Uterus (tissue), 4 donors: ENCODE results near the gene FAM237A. TPM values are rescaled to one million over a fixed set of nuclear protein-coding genes. Genes with fewer than 3 reads are reported as not detected.

Experiments
- DNase-seq, 2 donors: peaks; one replicate each; pipeline ENCODE4 v3.0.0-alpha.2; 2019 to 2020
- H3K27ac ChIP-seq, 2 donors: fragments of 200-600 bp; sonication (generic); 1 replicate in 1 of 2; 2 replicates in 1 of 2; pipeline ENCODE4 v1.5.1; 2016 to 2018
- H3K27me3 ChIP-seq, 2 donors: fragments of 200-600 bp; sonication (generic); one replicate each; pipeline ENCODE4 v1.5.1; 2018 to 2019; ENCODE audit warnings: control low read depth in 1 of 2
- H3K36me3 ChIP-seq, 2 donors: fragments of 200-600 bp; sonication (generic); one replicate each; pipeline ENCODE4 v1.5.1; 2019; ENCODE audit warnings: control low read depth in 1 of 2
- H3K4me1 ChIP-seq, 2 donors: fragments of 200-600 bp; sonication (generic); one replicate each; pipeline ENCODE4 v1.5.1; 2018 to 2019; ENCODE audit warnings: control low read depth in 1 of 2
- H3K4me3 ChIP-seq, 2 donors: fragments of 200-600 bp; sonication (generic); 1 replicate in 1 of 2; 2 replicates in 1 of 2; pipeline ENCODE4 v1.5.1; 2018 to 2019; ENCODE audit warnings: mild to moderate bottlenecking in 1 of 2
- H3K9me3 ChIP-seq, 2 donors: fragments of 200-600 bp; sonication (generic); one replicate each; pipeline ENCODE4 v1.5.1; 2019; ENCODE audit warnings: control low read depth in 1 of 2
- CTCF ChIP-seq, 4 experiments: fragments of 200-600 bp in 2 of 4; fragments of 450-650 bp in 2 of 4; sonication (generic) in 2 of 4; IDR thresholded peaks; one replicate each; pipeline ENCODE4 v1.5.1; 2016 to 2019; ENCODE audit warnings: antibody characterized with exemption in 4 of 4, mild to moderate bottlenecking in 2 of 4, moderate library complexity in 1 of 4
- POLR2A ChIP-seq, 2 donors: fragments of 450-650 bp; IDR thresholded peaks; one replicate each; pipeline ENCODE4 v1.6.1; 2016; ENCODE audit warnings: antibody characterized with exemption in 2 of 2, mild to moderate bottlenecking in 1 of 2, moderate library complexity in 1 of 2
- intact Hi-C: fragments of 100-400 bp; cut with DNase I; formaldehyde crosslinking; loops from one replicate; pipeline ENCODE4 v1.15.1; 2023; ENCODE audit warnings: low total_unique reads
- total RNA-seq, 4 donors: library from RNA; depleted of rRNA in 3 of 4; stranded (reverse); fragments of >200 nt in 3 of 4; gene quantifications; one replicate each; pipeline versions ENCODE4 v1.1.0 to v1.2.4, GENCODE V29; 2014 to 2023
- donor health status: DM: yes; HTN: yes; CAD: no.

The FAM237A gene
- total RNA-seq, 4 donors from 2014 or later = not detected

GRCh38 chr2:206696910-206697309 lies 54.6 kb downstream of the FAM237A start:
- intact Hi-C loops = loop anchor here (10.0 kb wide), 1 partner anchor 778 kb away; no protein-coding TSS in a partner anchor
- H3K9me3 ChIP-seq = no peaks in the 10 kb centered on the region
- H3K27me3 ChIP-seq = no peaks in the 10 kb centered on the region
- no peak for DNase-seq
- H3K4me1 ChIP-seq = no peaks in the 10 kb centered on the region
- no peak overlapping the region for H3K27ac ChIP-seq
- no peak for TF ChIP-seq POLR2A (IDR thresholded peaks at IDR 0.05)
- no peak for TF ChIP-seq CTCF (IDR thresholded peaks at IDR 0.05)
- no peak overlapping the region for H3K4me3 ChIP-seq
- H3K36me3 ChIP-seq = no peaks in the 10 kb centered on the region

GRCh38 chr2:206698811-206699210 lies 56.5 kb downstream of the FAM237A start:
- intact Hi-C loops = loop anchor here (10.0 kb wide), 1 partner anchor 776 kb away; no protein-coding TSS in a partner anchor
- Histone ChIP-seq H3K4me1 (no peaks in the 10 kb centered on the region), H3K27ac (no peak overlapping the region), H3K4me3 (no peak overlapping the region), H3K36me3 (no peaks in the 10 kb centered on the region), H3K9me3 (no peaks in the 10 kb centered on the region), H3K27me3 (no peaks in the 10 kb centered on the region)
- no peak for TF ChIP-seq POLR2A (IDR thresholded peaks at IDR 0.05)
- TF ChIP-seq CTCF (IDR thresholded peaks at IDR 0.05) = no peak
- no peak for DNase-seq

Other genes starting within 250 kb of the FAM237A start
- gene ADAM23, start 199.0 kb upstream of the FAM237A start, total RNA-seq = 10 to 100 TPM in 1 of 4 donors, 1 to 10 TPM in 2, under 1 TPM in 1; 0.59 to 11.9 (median 2.4) TPM
- not detected for gene DYTN, start 75.9 kb downstream of the FAM237A start, total RNA-seq
- 10 to 100 TPM in 1 of 4 donors, 1 to 10 TPM in 3; 1.3 to 38.2 (median 4.8) TPM for gene MDH1B, start 122.8 kb downstream of the FAM237A start, total RNA-seq
- 10 to 100 TPM; 13.3 to 77.4 (median 39.1) TPM for gene FASTKD2, start 123.1 kb downstream of the FAM237A start, total RNA-seq